GM19395 (cell line): ENCODE results near the gene TLE6.
"Not testable (repeated sequence)": the region's sequence is repeated elsewhere in the genome, so short reads cannot be mapped to it uniquely, and the experiment has no call there.

Experiments
- ATAC-seq: cut with Tn5 transposase; IDR thresholded peaks from one replicate; pipeline ENCODE4 v1.9.1; 2021; ENCODE audit warnings: mild to moderate bottlenecking, moderate library complexity; ENCODE audit not compliant: unreplicated experiment

TLE6 gene

DNA sequence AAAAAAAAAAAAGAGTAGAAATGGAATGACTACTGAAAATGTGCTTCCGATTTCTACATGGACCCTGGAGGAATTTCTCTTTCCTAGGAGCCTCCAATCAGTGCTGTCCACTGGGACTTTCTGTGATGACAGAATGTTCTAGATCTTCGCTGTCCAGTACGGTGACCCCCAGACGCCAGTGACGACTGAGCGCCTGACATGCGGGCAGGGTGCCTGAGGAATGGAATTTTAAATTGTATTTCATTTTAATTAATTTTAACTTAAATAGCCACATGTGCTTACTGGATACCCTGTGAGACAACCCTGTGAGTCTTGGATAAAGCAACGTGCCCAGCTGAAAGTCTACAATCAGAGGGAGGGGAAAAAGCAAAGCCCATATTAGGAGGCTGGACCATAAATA, 4.1 kb upstream of the TLE6 start:
- ATAC-seq: no peak

DNA sequence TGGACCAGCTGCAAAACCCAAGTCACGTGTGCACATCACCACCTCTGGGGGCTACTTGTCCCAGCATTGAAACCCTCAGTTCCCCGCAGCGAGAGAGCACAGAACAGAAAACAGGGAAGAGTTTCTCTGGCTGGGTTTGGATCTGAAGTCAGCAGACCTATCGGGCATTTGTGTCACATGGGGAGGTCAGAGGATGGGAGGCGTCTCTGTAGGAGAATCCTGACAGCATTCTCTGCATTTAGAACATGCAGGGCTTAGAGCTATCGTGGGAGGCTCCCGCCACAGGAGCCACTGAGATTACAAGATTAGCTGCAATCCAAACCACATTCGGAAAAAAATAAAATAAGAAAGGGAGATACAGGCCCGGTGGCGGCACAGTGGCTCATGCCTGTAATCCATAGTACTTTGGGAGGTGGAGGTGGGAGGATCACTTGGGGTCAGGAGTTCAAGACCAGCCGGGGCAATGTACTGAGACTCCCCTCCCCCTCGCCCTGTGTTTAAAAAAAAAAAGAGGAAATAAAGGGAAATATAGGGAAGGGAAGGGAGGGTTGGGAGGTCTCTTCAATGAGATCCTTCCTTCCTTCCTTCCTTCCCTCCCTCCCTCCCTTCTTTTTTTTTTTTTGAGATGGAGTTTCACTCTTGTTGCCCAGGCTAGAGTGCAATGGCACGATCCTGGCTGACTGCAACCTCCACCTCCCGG, 2.9 kb upstream of the TLE6 start:
- ATAC-seq: no peak

DNA sequence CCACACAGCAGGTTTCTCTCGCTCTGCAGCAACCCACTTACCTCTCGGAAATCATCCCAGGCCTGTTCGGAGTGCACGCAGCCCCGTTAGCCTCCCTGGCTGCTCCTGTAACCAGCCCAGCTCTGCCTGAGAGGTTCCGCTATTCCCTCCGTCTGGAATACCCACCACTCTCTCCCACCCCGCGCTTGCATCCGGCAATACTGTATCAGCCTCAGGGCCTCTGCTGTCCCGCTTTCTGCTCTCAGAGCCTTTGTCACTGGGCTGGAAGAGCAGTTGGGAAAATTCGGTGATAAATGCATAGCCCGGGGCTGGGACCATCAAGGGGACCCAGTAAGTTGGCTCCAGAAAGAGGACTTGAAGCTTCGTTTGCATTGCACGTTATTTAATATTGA, 759 bp upstream of the TLE6 start:
- ATAC-seq: no peak

DNA sequence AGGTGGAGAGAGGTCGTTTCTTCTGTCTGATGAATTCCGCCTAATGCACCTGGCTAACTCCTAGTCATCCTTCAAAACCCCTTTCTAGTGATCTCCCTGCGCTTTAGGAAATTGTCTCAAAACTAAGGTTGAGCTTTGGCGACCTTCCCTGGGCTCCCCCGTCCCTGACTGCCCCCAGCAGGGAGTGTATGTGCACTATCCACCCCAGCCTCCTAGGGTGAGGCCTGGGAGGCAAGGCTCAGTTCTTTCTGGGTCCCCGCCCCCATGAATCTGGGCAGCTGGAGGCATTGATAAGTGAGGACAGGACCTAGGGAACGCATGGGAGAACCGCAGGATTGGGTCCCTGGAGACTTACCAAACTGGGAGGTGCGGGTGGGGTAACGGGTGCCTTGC, 378 bp downstream of the TLE6 start:
- ATAC-seq: no peak

DNA sequence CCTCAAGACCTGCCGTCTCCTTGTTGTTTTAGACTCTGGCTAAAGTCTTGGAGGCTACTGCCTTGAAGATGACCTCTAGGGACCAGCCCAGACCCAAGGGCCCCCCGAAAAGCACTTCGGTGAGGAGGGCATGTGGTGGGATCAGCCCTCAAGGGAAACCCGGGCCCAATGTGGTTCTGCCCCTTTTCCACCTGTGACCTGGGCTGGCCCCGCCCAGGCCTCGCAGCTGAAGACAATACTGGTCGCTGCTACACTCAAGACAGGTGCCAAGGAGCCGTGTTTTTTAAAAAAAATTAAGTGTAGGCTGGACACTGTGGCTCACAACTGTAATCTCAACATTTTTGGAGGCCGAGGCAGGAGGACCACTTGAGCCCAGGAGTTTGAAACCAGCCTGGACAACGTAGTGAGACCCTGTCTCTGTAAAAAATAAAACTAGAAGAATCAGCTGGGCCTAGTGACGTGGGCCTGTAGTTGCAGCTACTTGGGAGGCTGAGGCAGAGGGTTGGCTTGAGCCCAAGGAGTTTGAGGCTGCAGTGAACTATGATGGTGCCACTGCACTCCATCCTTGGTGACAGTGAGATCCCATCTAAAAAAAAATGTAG, 903 bp downstream of the TLE6 start:
- ATAC-seq: no peak

DNA sequence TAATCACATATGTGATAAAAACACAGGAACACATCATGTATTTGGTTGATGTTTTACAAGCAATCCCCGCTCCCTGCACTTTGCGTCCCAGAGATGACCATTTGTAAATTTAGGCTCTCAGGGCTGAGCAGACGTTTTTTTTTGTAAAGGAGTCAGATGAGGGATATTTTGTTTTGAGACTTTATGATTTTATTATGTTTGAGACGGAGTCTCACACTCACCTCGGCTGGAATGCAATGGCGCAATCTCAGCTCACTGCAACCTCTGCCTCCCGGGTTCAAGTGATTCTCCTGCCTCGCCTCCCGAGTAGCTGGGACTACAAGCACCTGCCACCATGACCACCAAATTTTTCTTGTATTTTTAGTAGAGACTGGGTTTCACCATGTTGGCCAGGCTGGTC, 1.4 kb downstream of the TLE6 start:
- no peak for ATAC-seq

DNA sequence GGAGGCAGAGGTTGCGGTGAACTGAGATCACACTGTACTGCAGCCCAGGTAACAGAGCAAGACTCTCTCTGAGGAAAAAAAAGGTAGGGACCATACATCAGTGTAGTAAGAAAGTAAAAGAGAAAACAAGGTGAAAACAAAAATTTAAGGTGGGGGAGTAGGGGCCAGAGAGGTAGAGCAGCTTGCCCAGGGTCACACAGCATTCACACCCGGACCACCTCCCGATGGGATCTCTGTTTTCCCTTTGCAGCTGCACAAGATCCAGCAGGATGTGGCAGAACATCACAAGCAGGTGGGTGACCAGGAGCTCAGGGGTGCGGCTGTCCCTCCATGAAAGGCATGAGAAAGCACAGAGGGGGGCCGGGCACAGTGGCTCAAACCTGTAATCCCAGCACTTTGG, 4.5 kb downstream of the TLE6 start:
- no peak for ATAC-seq

DNA sequence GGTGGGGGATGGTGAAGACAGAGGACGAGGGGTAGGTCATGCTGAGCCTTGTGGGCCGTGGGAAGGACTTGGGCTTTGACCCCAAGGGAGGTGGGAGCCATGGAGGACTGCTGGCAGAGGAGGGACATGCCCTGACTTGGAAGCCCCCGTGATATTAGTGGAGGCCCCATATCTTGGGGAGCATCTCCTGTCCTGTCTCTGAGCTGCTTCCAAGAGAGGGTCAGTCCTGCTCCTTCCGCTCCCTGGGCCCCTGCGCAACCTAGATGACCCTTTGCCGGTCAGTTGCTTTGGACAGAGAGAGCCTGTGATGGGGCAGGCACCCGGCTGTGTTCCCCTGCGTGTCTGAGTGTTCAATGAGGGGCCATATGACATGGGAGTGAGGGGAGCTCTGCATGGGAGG, 5.2 kb downstream of the TLE6 start:
- no peak for ATAC-seq

DNA sequence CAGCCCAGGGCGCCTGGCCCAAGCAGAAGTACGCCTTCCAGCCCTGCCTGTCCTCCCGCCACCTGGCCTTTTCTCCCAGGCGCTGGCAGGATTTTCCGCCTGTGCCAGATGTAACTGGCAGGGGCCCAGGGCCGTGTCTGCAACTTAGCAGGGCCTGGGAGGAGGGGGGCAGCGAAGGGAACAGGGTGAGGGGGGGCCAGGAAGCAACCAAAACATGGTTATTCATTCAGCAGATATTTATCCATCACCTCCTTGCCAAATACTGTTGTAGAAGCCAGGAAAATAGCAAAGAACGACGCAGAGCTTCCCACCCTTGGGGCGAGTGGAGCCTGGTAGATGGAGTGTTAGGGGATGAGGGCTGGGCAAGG, 5.6 kb downstream of the TLE6 start:
- ATAC-seq: no peak

DNA sequence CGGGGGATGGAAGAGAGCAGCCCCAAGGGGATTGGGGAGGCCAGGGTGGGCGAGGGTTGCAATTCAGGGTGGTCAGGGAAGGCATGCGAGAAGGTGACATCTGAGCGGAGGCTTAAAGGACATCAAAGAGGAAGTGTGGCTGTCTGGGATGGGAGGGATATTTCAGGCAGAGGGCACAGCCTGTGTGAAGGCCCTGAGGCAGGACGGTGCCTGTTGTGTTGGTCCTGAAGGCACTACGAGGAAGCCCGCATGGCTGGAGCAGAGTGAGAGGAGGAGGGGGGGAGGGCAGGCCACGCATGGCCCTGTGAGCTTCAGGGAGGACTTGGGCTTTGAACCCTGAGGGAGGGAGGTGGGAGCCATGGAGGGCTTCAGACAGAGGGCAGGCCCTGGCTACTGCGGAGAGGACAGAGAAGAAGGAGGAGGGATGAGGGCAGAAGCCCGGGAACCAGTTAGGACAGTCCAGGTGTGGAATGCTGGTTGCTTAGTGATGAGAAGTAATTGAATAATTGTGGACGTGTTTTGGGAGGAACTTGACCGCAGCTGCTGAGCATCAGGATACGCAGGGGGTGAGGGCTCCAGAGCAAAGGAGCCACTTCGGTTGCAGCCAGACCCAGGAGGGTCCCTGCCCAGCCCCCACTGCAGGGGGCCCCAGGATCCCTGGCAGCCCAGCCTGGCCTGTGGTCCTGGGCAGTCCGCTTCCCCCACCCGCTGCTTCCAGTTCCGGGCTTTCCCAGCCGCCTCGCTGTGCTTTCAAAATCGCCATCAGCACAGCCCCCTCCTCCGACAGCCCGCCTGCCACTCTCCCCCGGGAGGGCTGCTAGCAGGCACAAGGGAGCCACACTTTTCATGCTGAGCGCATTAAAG, 6.2 kb downstream of the TLE6 start:
- no peak for ATAC-seq

DNA sequence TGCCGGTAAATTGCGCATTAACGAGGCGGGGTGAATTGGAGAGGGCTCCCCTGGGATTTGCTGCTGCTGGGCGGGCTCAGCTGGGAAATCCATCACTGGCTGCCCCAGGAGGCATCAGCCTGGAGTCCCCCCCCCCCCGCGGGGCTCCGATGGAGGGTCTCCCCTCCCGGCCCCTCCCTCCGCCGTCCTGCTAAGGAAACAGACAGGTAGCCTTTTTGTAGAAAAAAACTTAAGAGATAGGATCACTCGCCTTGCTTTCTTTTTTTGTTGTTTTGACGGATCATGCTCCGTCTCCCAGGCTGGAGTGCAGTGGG, 6.8 kb downstream of the TLE6 start:
- no peak for ATAC-seq

DNA sequence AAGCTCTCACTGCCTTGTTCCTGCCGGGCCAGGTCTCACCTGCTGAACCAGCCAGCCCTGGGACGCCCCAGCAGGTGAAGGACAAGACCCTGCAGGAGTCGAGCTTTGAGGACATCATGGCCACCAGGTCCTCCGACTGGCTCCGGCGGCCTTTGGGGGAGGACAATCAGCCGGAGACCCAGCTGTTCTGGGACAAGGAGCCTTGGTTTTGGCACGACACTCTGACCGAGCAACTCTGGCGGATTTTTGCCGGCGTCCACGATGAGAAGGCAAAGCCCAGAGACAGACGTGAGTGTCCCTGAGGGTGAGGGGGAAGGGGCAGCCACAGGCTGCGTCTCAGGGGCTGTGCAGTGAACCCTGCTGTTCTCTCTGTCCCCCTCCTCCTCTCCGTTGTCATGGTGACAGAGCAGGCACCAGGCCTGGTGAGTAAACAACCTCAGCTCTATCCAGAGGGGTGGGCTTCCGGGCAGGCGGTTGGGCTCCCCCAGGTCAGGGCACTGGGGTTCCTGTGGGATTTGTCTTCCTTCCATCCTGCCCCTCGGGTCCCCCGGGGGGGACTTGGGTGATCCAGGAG, 9.7 kb downstream of the TLE6 start:
- ATAC-seq: no peak

DNA sequence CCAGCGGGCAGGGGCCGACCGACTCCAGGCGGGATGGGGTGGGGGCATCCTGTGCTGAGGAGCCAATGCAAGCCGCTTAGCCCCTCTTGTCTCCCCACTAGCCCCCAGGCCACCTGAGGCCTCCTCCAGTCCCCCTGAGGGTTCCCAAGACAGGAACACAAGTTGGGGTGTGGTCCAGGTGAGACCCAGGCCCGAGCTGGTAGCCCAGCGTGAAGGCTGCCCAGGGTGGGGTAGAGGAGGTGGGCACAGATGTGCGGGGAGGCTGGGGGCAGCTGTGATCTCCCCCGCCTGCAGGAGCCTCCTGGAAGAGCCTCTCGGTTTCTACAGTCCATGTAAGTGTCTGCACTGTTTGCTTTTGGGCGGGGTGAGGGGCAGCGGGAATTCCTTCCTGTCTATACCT, 10.4 kb downstream of the TLE6 start:
- no peak for ATAC-seq

DNA sequence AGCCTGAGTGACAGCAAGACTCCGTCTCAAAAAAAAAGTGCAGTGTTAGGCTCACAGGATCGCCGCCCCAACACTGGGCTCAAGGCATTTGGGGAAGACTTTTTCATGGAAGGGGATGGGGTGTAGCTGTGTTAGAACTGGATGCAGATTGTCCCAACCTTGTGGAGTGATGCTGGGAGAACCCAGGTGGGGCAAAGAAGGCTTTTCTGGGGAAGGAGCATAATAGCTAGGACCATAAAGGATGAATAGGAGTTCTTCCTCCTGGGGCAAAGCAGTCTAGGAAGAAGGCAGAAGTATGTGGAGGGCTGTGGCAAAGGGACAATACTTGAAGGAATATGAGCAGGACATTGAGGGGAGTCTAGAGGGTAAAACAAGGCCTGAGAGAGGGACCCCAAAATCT, 11.2 kb downstream of the TLE6 start:
- ATAC-seq: no peak

DNA sequence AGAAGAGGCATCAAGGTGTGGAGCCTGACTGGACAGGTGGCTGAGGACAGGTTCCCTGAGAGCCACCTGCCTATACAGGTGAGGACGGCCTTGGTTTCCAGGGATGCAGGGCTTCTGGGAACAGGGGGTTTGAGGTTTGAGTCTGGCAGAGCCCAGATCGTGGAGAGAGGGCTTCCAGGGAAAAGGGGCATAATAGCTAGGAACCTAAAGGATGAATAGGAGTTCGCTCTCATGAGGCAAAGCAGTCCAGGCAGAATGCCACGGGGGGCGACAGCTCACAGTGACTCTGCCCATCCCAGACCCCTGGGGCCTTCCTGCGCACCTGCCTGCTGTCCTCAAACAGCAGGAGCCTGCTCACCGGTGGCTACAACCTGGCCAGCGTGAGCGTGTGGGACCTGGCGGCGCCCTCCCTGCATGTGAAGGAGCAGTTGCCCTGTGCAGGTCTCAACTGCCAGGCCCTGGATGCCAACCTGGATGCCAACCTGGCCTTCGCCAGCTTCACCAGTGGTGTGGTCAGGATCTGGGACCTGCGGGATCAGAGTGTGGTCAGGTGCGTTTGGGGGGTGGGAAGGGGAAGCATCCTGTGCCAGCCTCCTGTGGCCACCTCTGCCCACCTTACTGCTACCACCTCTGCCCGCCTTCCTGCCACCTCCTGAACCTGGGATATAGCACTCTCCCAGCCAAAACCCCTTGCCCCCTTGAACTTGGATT, 12.0 kb downstream of the TLE6 start:
- no peak for ATAC-seq

DNA sequence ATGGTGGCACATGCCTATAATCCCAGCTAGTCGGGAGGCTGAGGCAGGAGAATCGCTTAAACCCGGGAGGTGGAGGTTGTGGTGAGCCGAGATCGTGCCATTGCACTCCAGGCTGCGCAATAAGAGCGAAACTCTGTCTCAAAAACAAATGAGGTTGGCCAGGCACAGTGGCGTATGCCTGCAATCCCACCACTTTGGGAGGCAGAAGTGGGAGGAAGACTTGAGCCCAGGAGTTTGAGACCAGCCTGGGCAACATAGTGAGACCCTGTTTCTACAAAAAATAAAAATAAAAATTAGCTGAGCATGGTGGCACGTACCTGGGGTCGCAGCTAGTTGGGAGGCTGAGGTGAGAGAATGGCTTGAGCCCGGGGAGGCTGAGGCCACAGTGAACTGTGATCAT, 15.0 kb downstream of the TLE6 start:
- not testable (repeated sequence) for ATAC-seq

DNA sequence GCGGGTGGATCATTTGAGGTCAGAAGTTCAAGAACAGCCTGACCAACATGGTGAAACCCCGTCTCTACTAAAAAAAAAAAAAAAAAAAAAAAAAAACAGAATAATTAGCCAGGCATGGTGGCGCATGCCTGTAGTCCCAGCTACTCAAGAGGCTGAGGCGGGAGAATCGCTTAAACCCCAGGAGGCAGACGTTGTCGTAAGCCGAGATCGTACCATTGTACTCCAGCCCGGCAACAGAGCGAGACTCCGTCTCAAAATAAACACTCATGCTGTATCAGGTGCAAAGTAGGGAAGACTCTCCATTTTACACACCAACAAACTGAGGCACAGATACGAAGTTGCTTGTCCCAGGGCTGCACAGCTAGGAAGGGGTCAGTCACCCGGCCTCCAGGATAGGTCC, 15.6 kb downstream of the TLE6 start:
- no peak for ATAC-seq

DNA sequence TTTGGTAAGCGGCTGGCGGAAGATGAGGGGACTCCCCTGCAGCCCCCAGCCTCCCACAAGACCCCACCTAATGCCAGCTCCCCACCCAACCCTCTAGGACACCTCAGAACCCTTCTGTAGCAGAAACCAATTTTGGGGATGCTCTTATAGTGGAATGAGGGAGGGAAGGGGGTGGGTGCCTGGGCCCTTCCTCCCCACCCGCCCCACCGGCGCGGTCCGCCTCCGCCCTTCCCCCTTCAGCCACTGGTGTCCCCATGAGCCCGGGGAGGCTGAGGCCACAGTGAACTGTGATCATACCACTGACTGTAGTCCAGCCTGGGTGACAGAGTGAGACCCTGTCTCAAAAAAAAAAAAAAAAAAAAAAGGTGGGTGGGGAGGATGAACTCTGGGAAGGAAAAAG, 16.2 kb downstream of the TLE6 start:
- no peak for ATAC-seq

DNA sequence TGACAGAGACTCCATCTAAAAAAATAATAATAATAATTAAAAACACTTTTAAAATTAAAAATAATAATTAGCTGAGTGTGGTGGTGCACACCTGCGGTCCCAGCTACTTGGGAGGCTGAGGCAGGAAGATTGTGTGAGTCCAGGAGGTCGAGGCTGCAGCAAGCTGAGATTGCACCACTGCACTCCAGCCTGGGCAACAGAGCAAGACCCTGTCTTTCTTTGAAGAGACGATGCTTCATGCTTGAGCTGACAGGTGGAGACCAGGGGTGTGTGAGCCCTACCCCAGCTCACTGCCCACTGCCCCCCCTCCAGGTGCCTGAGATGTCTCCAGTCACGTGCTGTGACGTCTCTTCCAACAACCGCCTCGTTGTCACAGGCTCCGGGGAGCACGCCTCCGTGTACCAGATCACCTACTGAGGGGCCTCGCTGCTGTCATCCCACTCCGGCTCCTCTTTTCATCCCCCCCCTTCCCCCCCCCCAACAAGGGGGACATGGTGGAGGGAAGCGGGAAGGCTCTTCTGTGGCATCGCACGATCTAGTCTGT, 17.3 kb downstream of the TLE6 start:
- no peak for ATAC-seq

DNA sequence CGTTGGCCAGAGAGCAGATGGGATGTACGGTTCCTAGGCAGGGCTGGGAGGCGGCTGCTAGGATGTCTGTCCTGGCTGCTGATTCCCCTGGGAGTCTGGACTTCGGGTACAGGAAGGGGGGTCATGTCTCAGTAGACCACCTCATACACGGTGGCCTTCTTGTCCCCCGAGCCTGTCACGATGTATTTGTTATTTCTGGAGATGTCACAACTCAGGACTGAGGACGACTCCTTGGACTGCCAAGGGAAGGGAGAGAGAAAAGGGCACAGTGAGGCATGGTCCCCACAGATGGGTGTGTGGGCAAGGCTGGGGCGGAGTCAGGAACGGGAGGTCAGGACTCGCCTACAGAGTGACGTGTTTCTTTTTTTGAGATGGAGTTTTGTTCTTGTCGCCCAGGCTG, 20.4 kb downstream of the TLE6 start:
- ATAC-seq: no peak

DNA sequence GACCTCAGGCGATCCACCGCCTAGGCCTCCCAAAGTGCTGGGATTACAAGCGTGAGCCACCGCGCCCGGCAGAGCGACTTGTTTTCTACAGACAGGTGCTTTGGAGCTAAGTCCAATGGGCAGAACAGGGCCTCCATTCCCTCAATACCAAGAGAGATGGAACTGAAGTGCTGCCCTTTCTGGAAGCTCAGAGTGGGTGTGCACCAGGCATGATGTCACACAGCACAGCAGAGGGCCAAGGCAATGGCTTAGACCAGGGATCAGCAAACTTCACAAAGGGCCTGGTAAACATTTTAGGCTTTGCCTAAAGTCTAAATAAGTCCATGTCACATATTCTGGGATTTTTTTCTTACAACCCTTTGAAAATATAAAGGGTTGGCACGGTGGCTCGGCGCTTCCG, 21.3 kb downstream of the TLE6 start:
- ATAC-seq: no peak
